Liver (tissue), 9 donors: ENCODE results near the gene CLEC16A. TPM values are rescaled to one million over a fixed set of nuclear protein-coding genes. Genes with fewer than 3 reads are reported as not detected.
A peak's percentile ranks its signal among the peaks of the same experiment; 100 is the strongest.

ENCODE experiments used
- DNase-seq: peaks from one replicate; pipeline ENCODE4 v3.0.0-alpha.2; 2017; ENCODE audit warnings: low spot score
- H3K27ac ChIP-seq, 2 donors: one replicate each; pipeline ENCODE4 v1.7.0; 2013; ENCODE audit warnings: inconsistent platforms in 2 of 2, low read length in 2 of 2, control low read depth in 1 of 2, low read depth in 1 of 2, mild to moderate bottlenecking in 1 of 2
- H3K27me3 ChIP-seq, 4 donors: one replicate each; pipeline versions ENCODE4 v1.6.1 to v1.7.0; 2013; ENCODE audit warnings: low read length in 3 of 4, inconsistent platforms in 1 of 4, mild to moderate bottlenecking in 1 of 4, moderate library complexity in 1 of 4; ENCODE audit not compliant: control insufficient read depth in 4 of 4, insufficient read depth in 4 of 4
- H3K36me3 ChIP-seq, 4 donors: one replicate each; pipeline versions ENCODE4 v1.6.1 to v1.7.0; 2013; ENCODE audit warnings: low read length in 3 of 4, mild to moderate bottlenecking in 3 of 4, low read depth in 1 of 4, moderate library complexity in 1 of 4; ENCODE audit not compliant: control insufficient read depth in 4 of 4, insufficient read depth in 3 of 4
- H3K4me1 ChIP-seq, 4 donors: one replicate each; pipeline versions ENCODE4 v1.6.1 to v1.7.0; 2013; ENCODE audit warnings: low read length in 3 of 4, mild to moderate bottlenecking in 3 of 4, moderate library complexity in 1 of 4; ENCODE audit not compliant: control insufficient read depth in 4 of 4, insufficient read depth in 4 of 4
- H3K4me3 ChIP-seq, 3 donors: one replicate each; pipeline versions ENCODE4 v1.6.1 to v1.7.0; 2013; ENCODE audit warnings: low read length in 3 of 3, control low read depth in 1 of 3, low read depth in 1 of 3, mild to moderate bottlenecking in 1 of 3
- H3K9ac ChIP-seq, 2 donors: one replicate each; pipeline ENCODE4 v1.7.0; 2013; ENCODE audit warnings: low read length in 2 of 2, mild to moderate bottlenecking in 2 of 2, moderate library complexity in 2 of 2, control low read depth in 1 of 2, low read depth in 1 of 2
- H3K9me3 ChIP-seq, 4 donors: one replicate each; pipeline versions ENCODE4 v1.6.1 to v1.7.0; 2013; ENCODE audit warnings: low read length in 3 of 4; ENCODE audit not compliant: control insufficient read depth in 4 of 4
- CTCF ChIP-seq: fragments of 150-350 bp; IDR thresholded peaks from 2 replicates; pipeline ENCODE4 v1.5.1; 2017; ENCODE audit warnings: improper control_type of control experiment, low read depth, low read length; ENCODE audit not compliant: missing input control
- EGR1 ChIP-seq, 2 donors: IDR thresholded peaks; 2 replicates each; pipeline ENCODE4 v1.6.1; 2016 to 2018; ENCODE audit warnings: antibody characterized with exemption in 2 of 2, low read depth in 2 of 2
- FOXA1 ChIP-seq: IDR thresholded peaks from 2 replicates; pipeline ENCODE4 v1.6.1; 2016; ENCODE audit warnings: antibody characterized with exemption
- GABPA ChIP-seq, 2 donors: IDR thresholded peaks in 1 of 2; conservative IDR thresholded peaks in 1 of 2; 2 replicates each; pipeline ENCODE4 v1.6.1; 2016; ENCODE audit warnings: antibody characterized with exemption in 2 of 2, mild to moderate bottlenecking in 1 of 2, moderate library complexity in 1 of 2
- HNF4G ChIP-seq: IDR thresholded peaks from 2 replicates; pipeline ENCODE4 v1.6.1; 2016; ENCODE audit warnings: antibody characterized with exemption
- JUND ChIP-seq, 2 donors: IDR thresholded peaks; 2 replicates each; pipeline ENCODE4 v1.6.1; 2016; ENCODE audit warnings: antibody characterized with exemption in 2 of 2
- NR2F2 ChIP-seq: IDR thresholded peaks from 2 replicates; pipeline ENCODE4 v1.6.1; 2016; ENCODE audit warnings: antibody characterized with exemption
- RXRA ChIP-seq, 2 donors: IDR thresholded peaks; 2 replicates each; pipeline ENCODE4 v1.6.1; 2017 to 2018; ENCODE audit warnings: antibody characterized with exemption in 2 of 2, mild to moderate bottlenecking in 1 of 2
- SP1 ChIP-seq: IDR thresholded peaks from 2 replicates; pipeline ENCODE4 v1.6.1; 2018; ENCODE audit warnings: antibody characterized with exemption, mild to moderate bottlenecking
- ZBTB33 ChIP-seq: IDR thresholded peaks from 2 replicates; pipeline ENCODE4 v1.6.1; 2016; ENCODE audit warnings: antibody characterized with exemption
- WGBS: extraction: QIAGEN DNeasy Blood & Tissue Kit; methylation state at CpG from one replicate; pipeline ENCODE4 v1.1.7; 2013; 5-methylcytosine and 5-hydroxymethylcytosine counted together
- polyA plus RNA-seq, 2 donors: library from polyadenylated mRNA; stranded (reverse) in 1 of 2; unstranded in 1 of 2; fragments of 200-250 nt in 1 of 2; fragments of >200 nt in 1 of 2; fragmentation: Nextera tagmentation in 1 of 2; extraction: Ambion mirVana in 1 of 2; gene quantifications; one replicate each; pipeline versions ENCODE4 v1.2.1 to v1.2.3, GENCODE V29; 2013 to 2015
- total RNA-seq, 2 donors: library from RNA; depleted of rRNA; stranded (reverse); fragments of >200 nt; gene quantifications; one replicate each; pipeline ENCODE4 v1.2.3, GENCODE V29; 2014
- TF ChIP-seq, protein P1 (sequence below): IDR thresholded peaks from 2 replicates; pipeline ENCODE4 v1.6.1; 2016; ENCODE audit warnings: antibody characterized with exemption
- donor health status: healthy.
- donor health status: healthy.
- donor health status: healthy.
- donor health status: healthy.
- donor health status: healthy.

The CLEC16A gene
- total and polyA plus RNA-seq, 4 donors = 9.7 to 23.0 (median 17.4) TPM

- no peak for TF ChIP-seq ZBTB33
Observed at GRCh38 chr16:11130978-11131665, 186.8 kb downstream of the CLEC16A start (continued).

DNA sequence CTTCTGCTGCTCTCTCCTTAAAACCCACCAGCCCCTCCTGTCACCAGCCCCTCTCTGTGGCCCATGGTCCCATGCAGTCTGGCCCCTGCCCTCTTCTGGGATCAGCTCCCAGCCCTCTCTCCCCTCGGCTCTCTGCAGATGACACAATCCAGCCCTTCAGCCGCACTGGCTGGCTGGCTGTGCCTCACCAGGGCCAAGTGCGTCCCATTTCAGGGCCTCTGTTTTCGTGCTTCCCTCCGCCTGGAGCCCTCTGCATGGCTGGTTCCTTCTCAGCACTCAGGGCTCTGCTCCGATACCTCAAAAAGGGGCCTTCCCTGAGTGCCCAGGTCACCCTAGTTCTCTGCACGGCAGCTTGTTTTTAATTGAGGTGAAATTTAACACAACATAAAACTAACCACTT, 187.3 kb downstream of the CLEC16A start:
- peaks cover 0 to 7% (median 2%) of the 10 kb centered on the region in 4 donors for H3K4me1 ChIP-seq
- peaks cover 0 to 3% (median under 1%) of the 10 kb centered on the region in 4 donors for H3K36me3 ChIP-seq
- H3K9ac ChIP-seq = no peak overlapping the region
- no peaks in the 10 kb centered on the region for H3K9me3 ChIP-seq
- WGBS = 83% methylated on average over 7 of the region's 7 CpGs
- H3K27ac ChIP-seq = no peak overlapping the region
- H3K4me3 ChIP-seq = no peak overlapping the region
- TF ChIP-seq, protein P1, sequence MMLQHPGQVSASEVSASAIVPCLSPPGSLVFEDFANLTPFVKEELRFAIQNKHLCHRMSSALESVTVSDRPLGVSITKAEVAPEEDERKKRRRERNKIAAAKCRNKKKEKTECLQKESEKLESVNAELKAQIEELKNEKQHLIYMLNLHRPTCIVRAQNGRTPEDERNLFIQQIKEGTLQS = no peak
- TF ChIP-seq RXRA (IDR thresholded peaks at IDR 0.05) (no peak), JUND (IDR thresholded peaks at IDR 0.05) (no peak), GABPA (IDR thresholded peaks at IDR 0.05 in 1 of 2, conservative IDR thresholded peaks at IDR 0.05 in 1 of 2) (no peak)
- DNase-seq = no peak
- H3K27me3 ChIP-seq = no peaks in the 10 kb centered on the region

- Histone ChIP-seq H3K27ac (peak overlapping the region in 1 of 2 donors; percentile 18), H3K27me3 (no peaks in the 10 kb centered on the region), H3K36me3 (no peaks in the 10 kb centered on the region), H3K9ac (no peak overlapping the region), H3K4me1 (peaks cover 0 to 4% (median 1%) of the 10 kb centered on the region in 4 donors), H3K4me3 (no peak overlapping the region), H3K9me3 (no peaks in the 10 kb centered on the region)
- TF ChIP-seq NR2F2 = peak; percentile 22
- peak in 1 of 2 donors; percentile 40 for TF ChIP-seq RXRA (IDR thresholded peaks at IDR 0.05)
- no peak for TF ChIP-seq EGR1 (IDR thresholded peaks at IDR 0.05; ENCODE audit: low read depth in 2 of 2)
- TF ChIP-seq, protein P1 = no peak
- DNase-seq = no peak
- 62% methylated on average over 12 of the region's 12 CpGs for WGBS
Observed at GRCh38 chr16:11133344-11133943, 189.1 kb downstream of the CLEC16A start.

DNA sequence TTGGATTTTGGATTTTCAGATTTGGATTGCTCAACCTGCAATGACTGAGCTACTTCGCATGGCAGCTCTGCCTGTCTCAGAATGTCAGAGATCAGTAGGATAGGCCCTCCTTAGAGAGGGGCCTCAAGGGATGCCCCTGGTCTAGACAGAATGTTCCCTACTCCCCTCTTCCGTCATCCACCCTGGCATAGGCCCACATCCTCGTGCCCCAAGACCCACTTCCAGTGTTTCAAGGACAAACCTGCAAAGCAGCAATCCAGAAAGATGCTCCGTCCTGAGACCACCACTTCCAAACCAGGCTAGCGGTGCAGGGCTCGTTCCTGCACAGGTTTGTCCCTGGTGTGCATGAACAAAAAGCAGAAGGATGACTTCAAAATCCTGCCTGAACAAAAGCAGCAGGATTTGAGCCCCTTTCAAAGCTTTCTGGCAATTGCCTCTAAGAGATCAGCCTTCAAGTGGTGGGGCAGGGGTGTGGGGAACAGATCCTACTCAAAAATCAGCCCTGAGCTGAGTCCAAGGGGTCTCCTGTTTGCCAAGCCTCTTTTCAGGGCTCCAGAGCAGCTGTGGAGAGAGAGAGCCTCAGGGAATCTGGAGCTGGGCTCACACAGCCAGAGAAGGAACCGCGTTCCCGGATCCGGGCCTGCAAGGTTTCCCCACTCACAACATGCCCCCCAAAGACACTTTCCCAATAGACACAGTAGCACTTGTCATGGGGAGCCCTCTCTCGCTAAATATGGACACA, 190.5 kb downstream of the CLEC16A start:
- no peak for DNase-seq
- TF ChIP-seq SP1 (no peak), CTCF (no peak), ZBTB33 (no peak), NR2F2 (no peak), HNF4G (no peak), FOXA1 (no peak)
- TF ChIP-seq, protein P1 = no peak
- no peak overlapping the region for H3K4me3 ChIP-seq
- H3K9ac ChIP-seq = no peak overlapping the region
- no peaks in the 10 kb centered on the region for H3K27me3 ChIP-seq
- WGBS = 96% methylated on average over 11 of the region's 11 CpGs
- no peaks in the 10 kb centered on the region for H3K9me3 ChIP-seq
- no peak overlapping the region for H3K27ac ChIP-seq
- H3K36me3 ChIP-seq = no peaks in the 10 kb centered on the region
- peaks cover 6 to 12% (median 10%) of the 10 kb centered on the region in 4 donors for H3K4me1 ChIP-seq
